BLaER1 (cell line): ENCODE measurements around the gene SLF2.

Source experiments
- H3K27ac ChIP-seq: shearing (Covaris generic); formaldehyde crosslinking; 2 replicates; pipeline ENCODE4 v1.8.1; 2022
- H3K27me3 ChIP-seq: shearing (Covaris generic); formaldehyde crosslinking; 2 replicates; pipeline ENCODE4 v1.8.1; 2022
- H3K36me3 ChIP-seq: shearing (Covaris generic); formaldehyde crosslinking; 2 replicates; pipeline ENCODE4 v1.8.1; 2022
- H3K4me1 ChIP-seq: shearing (Covaris generic); formaldehyde crosslinking; 2 replicates; pipeline ENCODE4 v1.8.1; 2022
- H3K4me2 ChIP-seq: shearing (Covaris generic); formaldehyde crosslinking; 2 replicates; pipeline ENCODE4 v1.8.1; 2022
- H3K4me3 ChIP-seq: shearing (Covaris generic); formaldehyde crosslinking; 2 replicates; pipeline ENCODE4 v1.8.1; 2022
- H3K9ac ChIP-seq: shearing (Covaris generic); formaldehyde crosslinking; 2 replicates; pipeline ENCODE4 v1.8.1; 2022
- H3K9me3 ChIP-seq: shearing (Covaris generic); formaldehyde crosslinking; 2 replicates; pipeline ENCODE4 v1.8.1; 2022
- H4K20me1 ChIP-seq: shearing (Covaris generic); formaldehyde crosslinking; 2 replicates; pipeline ENCODE4 v1.8.1; 2022
- Cebpa-rat ChIP-seq: shearing (Covaris generic); IDR thresholded peaks from 2 replicates; pipeline ENCODE4 v1.8.1; 2022

The SLF2 gene

GRCh38 chr10:100913470-100913865 is 705 bp downstream of the SLF2 start:
- Histone ChIP-seq H3K9me3 (no peaks in the 10 kb centered on the region), H3K4me2 (peak overlapping the region; percentile 85), H3K4me3 (peak overlapping the region; percentile 98), H3K4me1 (peaks cover 41% of the 10 kb centered on the region), H3K36me3 (peaks cover 25% of the 10 kb centered on the region), H3K9ac (peak overlapping the region; percentile 82), H3K27me3 (no peaks in the 10 kb centered on the region), H4K20me1 (peaks cover 26% of the 10 kb centered on the region), H3K27ac (peak overlapping the region; percentile 80; the same call in 1 of the 2 replicates)
- no peak for TF ChIP-seq Cebpa-rat

- H4K20me1 ChIP-seq: peaks cover 33% of the 10 kb centered on the region
- no peaks in the 10 kb centered on the region for H3K27me3 ChIP-seq
- no peak overlapping the region for H3K9ac ChIP-seq
- no peak overlapping the region for H3K4me2 ChIP-seq
- no peaks in the 10 kb centered on the region for H3K9me3 ChIP-seq
- H3K27ac ChIP-seq: no peak overlapping the region
- peaks cover 61% of the 10 kb centered on the region for H3K36me3 ChIP-seq
- no peak overlapping the region for H3K4me3 ChIP-seq
- peaks cover 26% of the 10 kb centered on the region for H3K4me1 ChIP-seq
- TF ChIP-seq Cebpa-rat: no peak
These were observed 4.3 kb downstream of the SLF2 start for GRCh38 chr10:100917071-100917470.

- Histone ChIP-seq H4K20me1 (0 out of 2 replicates have a peak, but pooled peaks cover 9% of the 10 kb centered on the region), H3K27ac (no peak overlapping the region), H3K4me3 (no peak overlapping the region), H3K4me2 (no peak overlapping the region), H3K9ac (no peak overlapping the region), H3K36me3 (peaks cover 96% of the 10 kb centered on the region), H3K4me1 (no peaks in the 10 kb centered on the region), H3K9me3 (no peaks in the 10 kb centered on the region), H3K27me3 (no peaks in the 10 kb centered on the region)
- no peak for TF ChIP-seq Cebpa-rat
These were observed 10.8 kb downstream of the SLF2 start for GRCh38 chr10:100923580-100923979.

GRCh38 chr10:100927266-100927665 is 14.5 kb downstream of the SLF2 start:
- no peak overlapping the region for H3K4me3 ChIP-seq
- no peak overlapping the region for H3K27ac ChIP-seq
- H3K9me3 ChIP-seq: no peaks in the 10 kb centered on the region
- no peak overlapping the region for H3K4me2 ChIP-seq
- no peak overlapping the region for H3K9ac ChIP-seq
- no peaks in the 10 kb centered on the region for H3K4me1 ChIP-seq
- peaks cover 96% of the 10 kb centered on the region for H3K36me3 ChIP-seq
- H4K20me1 ChIP-seq: no peaks in the 10 kb centered on the region
- H3K27me3 ChIP-seq: no peaks in the 10 kb centered on the region
- no peak for TF ChIP-seq Cebpa-rat

- Histone ChIP-seq H3K27ac (no peak overlapping the region), H3K36me3 (peaks cover 96% of the 10 kb centered on the region), H3K4me1 (no peaks in the 10 kb centered on the region), H3K4me2 (no peak overlapping the region), H3K9me3 (no peaks in the 10 kb centered on the region), H3K4me3 (no peak overlapping the region), H3K27me3 (no peaks in the 10 kb centered on the region), H3K9ac (no peak overlapping the region), H4K20me1 (no peaks in the 10 kb centered on the region)
- TF ChIP-seq Cebpa-rat: no peak
These were observed 15.3 kb downstream of the SLF2 start for GRCh38 chr10:100928039-100928438.

- Histone ChIP-seq H3K4me2 (no peak overlapping the region), H3K9ac (no peak overlapping the region), H3K27ac (no peak overlapping the region), H3K9me3 (no peaks in the 10 kb centered on the region), H3K27me3 (no peaks in the 10 kb centered on the region), H3K4me3 (no peak overlapping the region), H4K20me1 (no peaks in the 10 kb centered on the region), H3K4me1 (no peaks in the 10 kb centered on the region), H3K36me3 (peaks cover 97% of the 10 kb centered on the region)
- no peak for TF ChIP-seq Cebpa-rat
These were observed 17.6 kb downstream of the SLF2 start for GRCh38 chr10:100930368-100930767.

GRCh38 chr10:100934084-100934659 is 21.4 kb downstream of the SLF2 start:
- no peak overlapping the region for H3K4me3 ChIP-seq

GRCh38 chr10:100939763-100940344 is 27.1 kb downstream of the SLF2 start:
- H3K27ac ChIP-seq: no peak overlapping the region
- no peak overlapping the region for H3K9ac ChIP-seq
- H3K9me3 ChIP-seq: no peaks in the 10 kb centered on the region
- no peaks in the 10 kb centered on the region for H4K20me1 ChIP-seq
- peaks cover 89% of the 10 kb centered on the region for H3K36me3 ChIP-seq
- H3K4me2 ChIP-seq: no peak overlapping the region
- no peaks in the 10 kb centered on the region for H3K27me3 ChIP-seq
- no peak overlapping the region for H3K4me3 ChIP-seq
- peaks cover 9% of the 10 kb centered on the region; the same call in 1 of the 2 replicates for H3K4me1 ChIP-seq
- TF ChIP-seq Cebpa-rat: no peak

More at GRCh38 chr10:100934084-100934659, 21.4 kb downstream of the SLF2 start:
- Histone ChIP-seq H3K27ac (no peak overlapping the region), H4K20me1 (no peaks in the 10 kb centered on the region), H3K36me3 (peaks cover 93% of the 10 kb centered on the region), H3K4me2 (no peak overlapping the region), H3K9ac (no peak overlapping the region), H3K27me3 (no peaks in the 10 kb centered on the region), H3K4me1 (no peaks in the 10 kb centered on the region), H3K9me3 (no peaks in the 10 kb centered on the region)
- no peak for TF ChIP-seq Cebpa-rat

- Histone ChIP-seq H4K20me1 (no peaks in the 10 kb centered on the region), H3K27me3 (no peaks in the 10 kb centered on the region), H3K4me1 (peaks cover 9% of the 10 kb centered on the region; the same call in 1 of the 2 replicates), H3K4me2 (no peak overlapping the region), H3K27ac (no peak overlapping the region), H3K9me3 (no peaks in the 10 kb centered on the region), H3K9ac (no peak overlapping the region), H3K36me3 (peaks cover 92% of the 10 kb centered on the region), H3K4me3 (no peak overlapping the region)
- no peak for TF ChIP-seq Cebpa-rat
These were observed 29.5 kb downstream of the SLF2 start for GRCh38 chr10:100942229-100942628.

GRCh38 chr10:100943508-100943907 is 30.7 kb downstream of the SLF2 start:
- Histone ChIP-seq H3K27ac (no peak overlapping the region), H3K9me3 (no peaks in the 10 kb centered on the region), H3K4me1 (peaks cover 9% of the 10 kb centered on the region; the same call in 1 of the 2 replicates), H3K27me3 (no peaks in the 10 kb centered on the region), H4K20me1 (no peaks in the 10 kb centered on the region), H3K4me3 (no peak overlapping the region), H3K9ac (no peak overlapping the region), H3K4me2 (no peak overlapping the region), H3K36me3 (peaks cover 92% of the 10 kb centered on the region)
- TF ChIP-seq Cebpa-rat: no peak
